ENCODE measurements around the gene H2BW2. TPM values are rescaled to one million over a fixed set of nuclear protein-coding genes. Genes with fewer than 3 reads are reported as not detected.
"Not testable (repeated sequence)": the region's sequence is repeated elsewhere in the genome, so short reads cannot be mapped to it uniquely, and the experiment has no call there.

H2BW2 gene
- total RNA-seq, 4 donors from 2014 or later = not detected

DNA sequence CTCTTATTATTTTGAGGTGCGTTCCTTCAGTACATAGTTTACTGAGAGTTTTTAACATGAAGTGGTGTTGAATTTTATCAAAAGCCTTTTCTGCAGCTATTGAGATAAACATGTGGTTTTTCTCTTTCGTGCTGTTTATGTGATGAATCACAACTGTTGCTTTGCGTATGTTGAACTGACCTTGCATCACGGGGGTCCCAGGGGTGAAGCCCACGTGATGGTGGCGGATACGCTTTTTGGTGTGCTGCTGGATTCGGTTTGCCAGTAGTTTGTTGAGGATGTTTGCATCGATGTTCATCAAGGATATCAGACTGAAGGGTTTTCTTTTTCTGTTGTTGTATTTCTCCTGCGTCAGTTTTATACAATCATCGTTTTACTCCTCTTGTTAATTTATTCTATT is 21.6 kb upstream of the H2BW2 start:
- H3K4me3 ChIP-seq (ENCODE audit: low read depth, poor library complexity, severe bottlenecking) = no peak overlapping the region
- 81 to 88% methylated on average over 11 of the region's 11 CpGs for WGBS, 2 donors
- no peak for TF ChIP-seq POLR2A (IDR thresholded peaks at IDR 0.05)
- TF ChIP-seq, protein P1, sequence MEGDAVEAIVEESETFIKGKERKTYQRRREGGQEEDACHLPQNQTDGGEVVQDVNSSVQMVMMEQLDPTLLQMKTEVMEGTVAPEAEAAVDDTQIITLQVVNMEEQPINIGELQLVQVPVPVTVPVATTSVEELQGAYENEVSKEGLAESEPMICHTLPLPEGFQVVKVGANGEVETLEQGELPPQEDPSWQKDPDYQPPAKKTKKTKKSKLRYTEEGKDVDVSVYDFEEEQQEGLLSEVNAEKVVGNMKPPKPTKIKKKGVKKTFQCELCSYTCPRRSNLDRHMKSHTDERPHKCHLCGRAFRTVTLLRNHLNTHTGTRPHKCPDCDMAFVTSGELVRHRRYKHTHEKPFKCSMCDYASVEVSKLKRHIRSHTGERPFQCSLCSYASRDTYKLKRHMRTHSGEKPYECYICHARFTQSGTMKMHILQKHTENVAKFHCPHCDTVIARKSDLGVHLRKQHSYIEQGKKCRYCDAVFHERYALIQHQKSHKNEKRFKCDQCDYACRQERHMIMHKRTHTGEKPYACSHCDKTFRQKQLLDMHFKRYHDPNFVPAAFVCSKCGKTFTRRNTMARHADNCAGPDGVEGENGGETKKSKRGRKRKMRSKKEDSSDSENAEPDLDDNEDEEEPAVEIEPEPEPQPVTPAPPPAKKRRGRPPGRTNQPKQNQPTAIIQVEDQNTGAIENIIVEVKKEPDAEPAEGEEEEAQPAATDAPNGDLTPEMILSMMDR (IDR thresholded peaks at IDR 0.05) = no peak
- DNase-seq (ENCODE audit: low spot score in 2 of 2) = no peak
- intact Hi-C loops (cut with DNase I; ENCODE audit: low total_unique reads) = no loop called here

DNA sequence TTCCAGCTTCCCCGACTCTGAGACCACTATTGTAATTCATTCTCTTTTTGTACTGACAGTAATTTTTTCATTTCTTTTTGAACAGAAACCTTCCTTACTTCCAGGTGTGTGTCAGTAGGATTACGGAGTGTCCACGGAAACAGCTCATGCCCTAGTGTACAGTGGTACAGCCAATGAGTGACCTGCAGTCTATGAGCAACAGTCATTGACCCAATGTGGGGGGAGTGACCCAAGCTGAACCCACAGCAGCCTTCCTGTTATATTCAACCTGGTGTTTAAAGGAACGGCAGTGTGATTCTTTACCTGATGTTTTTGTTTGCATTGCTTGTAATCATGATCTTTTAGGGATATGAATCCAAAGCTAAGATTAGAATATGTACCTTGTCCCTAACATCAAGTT is 1.2 kb downstream of the H2BW2 start:
- WGBS, 2 donors = 80 to 88% methylated on average over 4 of the region's 4 CpGs
- H3K4me3 ChIP-seq (ENCODE audit: low read depth, poor library complexity, severe bottlenecking) = no peak overlapping the region
- intact Hi-C loops (cut with DNase I; ENCODE audit: low total_unique reads) = no loop called here
- TF ChIP-seq POLR2A (IDR thresholded peaks at IDR 0.05) = no peak
- TF ChIP-seq, protein P1 (IDR thresholded peaks at IDR 0.05) = no peak
- peak in 1 of 2 donors; percentile 34 for DNase-seq (ENCODE audit: low spot score in 2 of 2)

DNA sequence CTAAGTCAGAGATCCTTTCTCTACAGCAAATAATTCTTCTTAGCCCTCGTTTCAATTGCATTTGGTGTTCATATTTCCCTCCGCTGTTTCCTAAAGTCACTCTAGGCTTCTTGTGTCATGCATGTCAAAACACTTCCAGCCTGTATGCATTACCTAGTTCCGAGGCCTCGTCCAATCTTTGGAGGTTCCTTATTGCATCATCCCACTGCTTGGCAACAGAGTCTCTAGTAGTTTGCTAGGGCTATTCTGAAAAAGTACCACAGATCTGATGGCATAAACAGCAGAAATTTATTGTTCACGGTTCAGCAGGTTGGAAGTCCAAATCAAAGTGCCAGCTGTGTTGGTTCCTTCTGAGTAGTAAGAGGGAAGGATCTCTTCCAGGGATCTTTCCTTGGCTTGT is 5.9 kb downstream of the H2BW2 start:
- no peak overlapping the region for H3K4me3 ChIP-seq (ENCODE audit: low read depth, poor library complexity, severe bottlenecking)
- WGBS, 2 donors = 82 to 86% methylated on average over 5 of the region's 5 CpGs
- peak in 1 of 2 donors; percentile 40 for DNase-seq (ENCODE audit: low spot score in 2 of 2)
- TF ChIP-seq, protein P1 (IDR thresholded peaks at IDR 0.05) = no peak
- TF ChIP-seq POLR2A (IDR thresholded peaks at IDR 0.05) = no peak
- intact Hi-C loops (cut with DNase I; ENCODE audit: low total_unique reads) = no loop called here

DNA sequence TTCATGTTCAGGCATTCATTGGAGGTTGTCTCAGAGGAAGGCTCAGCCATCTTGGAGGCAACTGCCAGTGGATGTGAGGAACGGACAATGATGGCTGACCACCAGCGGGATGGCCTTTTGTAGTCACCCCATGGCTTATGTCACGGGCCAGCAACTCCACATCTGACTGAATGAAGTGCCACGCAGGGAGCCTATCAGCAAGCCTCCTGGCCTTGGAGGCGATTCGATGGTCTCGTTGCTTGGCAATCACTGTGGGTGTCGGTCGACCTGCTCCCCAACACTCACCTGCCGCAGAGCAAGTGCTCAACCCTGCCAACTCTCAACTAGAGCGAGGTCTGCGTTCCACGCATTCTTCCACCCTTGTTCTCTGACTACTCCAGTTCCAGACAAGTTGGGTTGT is 7.4 kb downstream of the H2BW2 start:
- no peak overlapping the region for H3K4me3 ChIP-seq (ENCODE audit: low read depth, poor library complexity, severe bottlenecking)
- intact Hi-C loops (cut with DNase I; ENCODE audit: low total_unique reads) = no loop called here
- 91 to 93% methylated on average over 13 of the region's 13 CpGs for WGBS, 2 donors
- TF ChIP-seq, protein P1 (IDR thresholded peaks at IDR 0.05) = no peak
- TF ChIP-seq POLR2A (IDR thresholded peaks at IDR 0.05) = no peak
- DNase-seq (ENCODE audit: low spot score in 2 of 2) = peak in 1 of 2 donors; percentile 86

DNA sequence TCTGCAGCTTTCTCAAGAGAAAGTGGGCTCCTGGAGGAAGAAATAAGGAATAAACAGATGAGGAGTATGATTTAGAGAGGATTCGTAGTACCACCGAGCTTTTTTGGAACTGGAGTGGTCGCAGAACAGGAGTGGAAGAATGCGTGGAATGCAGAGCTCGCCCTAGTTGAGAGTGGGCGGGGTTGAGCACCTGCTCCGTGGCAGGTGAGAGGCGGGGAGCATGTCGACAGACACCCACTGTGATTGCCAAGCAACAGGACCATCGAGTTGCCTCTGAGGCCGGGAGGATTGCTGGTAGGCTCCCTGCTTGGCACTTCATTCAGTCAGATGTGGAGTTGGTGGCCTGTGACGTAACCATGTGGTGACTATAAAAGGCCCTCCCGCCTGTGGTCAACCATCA is 15.2 kb downstream of the H2BW2 start:
- H3K4me3 ChIP-seq (ENCODE audit: low read depth, poor library complexity, severe bottlenecking); intact Hi-C loops (cut with DNase I; ENCODE audit: low total_unique reads); DNase-seq (ENCODE audit: low spot score in 2 of 2): not testable (repeated sequence)
- no CpG with 5 or more reads among the region's 13 CpGs for WGBS, 2 donors

DNA sequence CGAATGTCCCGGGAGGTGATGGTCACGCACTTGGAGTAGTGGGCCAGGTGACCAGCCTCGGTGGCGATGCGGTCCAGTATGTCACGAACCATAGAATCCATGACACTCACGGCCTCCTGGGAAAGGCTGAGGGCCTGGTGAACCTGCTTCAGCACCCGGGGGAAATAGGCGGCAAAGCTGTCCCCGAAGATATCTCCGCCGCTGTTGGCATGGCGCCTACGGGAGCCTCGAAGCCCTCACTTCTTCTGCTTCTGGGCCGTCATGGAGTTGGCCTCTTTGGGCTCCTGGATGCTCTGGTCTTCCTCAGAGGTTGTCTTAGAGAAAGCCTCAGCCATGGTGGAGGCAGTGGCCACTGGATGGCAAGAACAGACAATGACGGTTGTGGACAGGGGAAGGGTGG is 22.9 kb downstream of the H2BW2 start:
- intact Hi-C loops (cut with DNase I; ENCODE audit: low total_unique reads); H3K4me3 ChIP-seq (ENCODE audit: low read depth, poor library complexity, severe bottlenecking): not testable (repeated sequence)
- WGBS, 2 donors = no CpG with 5 or more reads among the region's 18 CpGs
- DNase-seq (ENCODE audit: low spot score in 2 of 2) = peak in 1 of 2 donors; percentile 76

DNA sequence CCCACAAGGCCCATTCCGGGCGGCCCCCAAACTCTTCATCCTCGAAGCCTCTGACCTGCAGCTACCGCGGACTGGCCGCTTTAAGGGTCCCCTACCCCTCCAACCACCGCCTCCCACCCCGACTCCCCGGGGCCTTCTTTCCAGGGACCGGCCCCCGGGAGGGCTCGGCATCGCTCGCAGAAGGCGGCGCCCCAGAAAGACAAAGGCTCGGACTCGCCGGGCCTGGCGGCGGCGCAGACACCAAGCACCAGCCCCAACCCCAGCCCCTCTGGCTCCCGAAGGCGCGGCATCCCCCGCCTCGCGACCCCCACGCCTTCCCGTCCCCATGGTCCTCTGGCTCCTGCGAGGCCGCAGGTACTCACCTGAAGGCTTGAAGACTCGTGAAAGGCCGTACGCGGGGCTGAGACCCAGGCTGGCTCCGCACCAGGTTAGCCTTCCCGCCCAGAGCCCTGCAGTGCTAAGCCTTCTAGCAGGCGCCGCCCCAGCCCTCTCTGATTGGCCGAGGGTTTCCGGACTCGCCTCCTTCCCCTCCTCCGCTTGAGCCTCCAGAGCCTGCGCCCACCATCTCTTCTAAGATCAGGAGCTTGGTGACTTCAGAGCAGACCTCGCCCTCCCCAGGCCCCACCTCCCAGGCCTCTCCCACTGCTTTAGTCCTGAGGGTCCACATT is 36.2 kb downstream of the H2BW2 start, which contains the start of gene TMSB15C:
TMSB15C (minus strand) TSS at position 459 of the 668 bp plus-strand sequence.
- intact Hi-C loops (cut with DNase I; ENCODE audit: low total_unique reads); DNase-seq (ENCODE audit: low spot score in 2 of 2); H3K4me3 ChIP-seq (ENCODE audit: low read depth, poor library complexity, severe bottlenecking): not testable (repeated sequence)
- WGBS, 2 donors = no CpG with 5 or more reads among the region's 46 CpGs

DNA sequence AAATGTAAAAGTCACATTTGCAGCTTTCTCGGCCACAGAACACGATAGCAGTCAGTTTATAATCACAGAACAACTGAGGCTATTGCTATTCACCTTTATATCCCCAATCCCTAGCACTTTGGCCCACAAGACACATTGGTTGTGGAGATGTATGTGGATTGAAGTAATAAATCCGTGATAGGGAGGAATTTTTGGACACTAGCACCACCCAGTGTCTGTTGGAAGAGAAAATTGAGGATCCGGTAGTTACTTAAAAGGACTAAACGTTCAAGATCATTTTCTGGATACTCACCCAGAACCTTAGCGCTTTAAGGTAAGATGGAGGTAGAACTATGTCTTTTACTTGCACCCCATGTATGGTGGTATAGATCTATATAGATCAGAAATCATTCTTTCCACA is 38.1 kb downstream of the H2BW2 start:
- H3K4me3 ChIP-seq (ENCODE audit: low read depth, poor library complexity, severe bottlenecking); intact Hi-C loops (cut with DNase I; ENCODE audit: low total_unique reads); DNase-seq (ENCODE audit: low spot score in 2 of 2): not testable (repeated sequence)
- no CpG with 5 or more reads among the region's 6 CpGs for WGBS, 2 donors
